Sigmoid colon (tissue), 4 donors: Measurements from ENCODE around the gene ANGPTL8.

Experiments
- CTCF ChIP-seq, 4 experiments: fragments of 450-650 bp in 3 of 4; fragments of 200-600 bp in 1 of 4; IDR thresholded peaks; one replicate each; pipeline ENCODE4 v1.5.1; 2016 to 2019; ENCODE audit warnings: antibody characterized with exemption in 4 of 4, mild to moderate bottlenecking in 3 of 4, moderate library complexity in 2 of 4
- EP300 ChIP-seq, 4 donors: sonication (generic); formaldehyde crosslinking; IDR thresholded peaks; one replicate each; pipeline ENCODE4 v1.6.1; 2017; ENCODE audit warnings: antibody characterized with exemption in 4 of 4
- POLR2A ChIP-seq, 2 donors: fragments of 450-650 bp; IDR thresholded peaks; one replicate each; pipeline ENCODE4 v1.6.1; 2016; ENCODE audit warnings: antibody characterized with exemption in 2 of 2, mild to moderate bottlenecking in 2 of 2, moderate library complexity in 2 of 2

GRCh38 chr19:11224429-11224828 lies 15.0 kb upstream of the ANGPTL8 start:
- no peak for TF ChIP-seq POLR2A (IDR thresholded peaks at IDR 0.05)
- TF ChIP-seq CTCF (IDR thresholded peaks at IDR 0.05): no peak
- no peak for TF ChIP-seq EP300 (IDR thresholded peaks at IDR 0.05)
